GM18907 (cell line): ENCODE results near the gene KLHDC10.
"Not testable (repeated sequence)": the region's sequence is repeated elsewhere in the genome, so short reads cannot be mapped to it uniquely, and the experiment has no call there.

Experiments used
- ATAC-seq: cut with Tn5 transposase; IDR thresholded peaks from one replicate; pipeline ENCODE4 v1.9.1; 2021; ENCODE audit warnings: mild to moderate bottlenecking, moderate library complexity; ENCODE audit not compliant: unreplicated experiment

The KLHDC10 gene

GRCh38 chr7:130069978-130070860 lies at the start of gene KLHDC10:
KLHDC10 (plus strand) TSS chr7:130070534; CDS start chr7:130070644, 110 bp downstream.
- peak; percentile 97 for ATAC-seq

GRCh38 chr7:130021105-130021834 lies 49.1 kb upstream of the KLHDC10 start:
- no peak for ATAC-seq

- ATAC-seq: no peak
Observed at GRCh38 chr7:130022115-130022514, 48.2 kb upstream of the KLHDC10 start.

GRCh38 chr7:130022623-130023175 lies 47.6 kb upstream of the KLHDC10 start:
- ATAC-seq: no peak

GRCh38 chr7:130024390-130024789 lies 45.9 kb upstream of the KLHDC10 start:
- ATAC-seq: no peak

- ATAC-seq: no peak
Observed at GRCh38 chr7:130032698-130033097, 37.6 kb upstream of the KLHDC10 start.

- no peak for ATAC-seq
Observed at GRCh38 chr7:130037703-130038102, 32.6 kb upstream of the KLHDC10 start.

- no peak for ATAC-seq
Observed at GRCh38 chr7:130040576-130040975, 29.8 kb upstream of the KLHDC10 start.

GRCh38 chr7:130047831-130048230 lies 22.5 kb upstream of the KLHDC10 start:
- no peak for ATAC-seq

GRCh38 chr7:130048906-130049305 lies 21.4 kb upstream of the KLHDC10 start:
- no peak for ATAC-seq

GRCh38 chr7:130052250-130052649 lies 18.1 kb upstream of the KLHDC10 start:
- not testable (repeated sequence) for ATAC-seq

- not testable (repeated sequence) for ATAC-seq
Observed at GRCh38 chr7:130055198-130055597, 15.1 kb upstream of the KLHDC10 start.

- no peak for ATAC-seq
Observed at GRCh38 chr7:130062246-130062645, 8.1 kb upstream of the KLHDC10 start.

- ATAC-seq: no peak
Observed at GRCh38 chr7:130063036-130063435, 7.3 kb upstream of the KLHDC10 start.

- ATAC-seq: not testable (repeated sequence)
Observed at GRCh38 chr7:130064580-130064926, 5.8 kb upstream of the KLHDC10 start.

- ATAC-seq: no peak
Observed at GRCh38 chr7:130065500-130066152, 4.7 kb upstream of the KLHDC10 start.

- no peak for ATAC-seq
Observed at GRCh38 chr7:130069179-130069977, 956 bp upstream of the KLHDC10 start.

- ATAC-seq: peak; percentile 6
Observed at GRCh38 chr7:130070861-130071622, 708 bp downstream of the KLHDC10 start.
